ENCODE measurements around the gene SMIM29. TPM values are rescaled to one million over a fixed set of nuclear protein-coding genes. Genes with fewer than 3 reads are reported as not detected.
"Not testable (repeated sequence)": the region's sequence is repeated elsewhere in the genome, so short reads cannot be mapped to it uniquely, and the experiment has no call there.

Gene SMIM29
- polyA plus RNA-seq, 3 donors from 2014 or later: 86.1 to 101 (median 89.1) TPM

DNA sequence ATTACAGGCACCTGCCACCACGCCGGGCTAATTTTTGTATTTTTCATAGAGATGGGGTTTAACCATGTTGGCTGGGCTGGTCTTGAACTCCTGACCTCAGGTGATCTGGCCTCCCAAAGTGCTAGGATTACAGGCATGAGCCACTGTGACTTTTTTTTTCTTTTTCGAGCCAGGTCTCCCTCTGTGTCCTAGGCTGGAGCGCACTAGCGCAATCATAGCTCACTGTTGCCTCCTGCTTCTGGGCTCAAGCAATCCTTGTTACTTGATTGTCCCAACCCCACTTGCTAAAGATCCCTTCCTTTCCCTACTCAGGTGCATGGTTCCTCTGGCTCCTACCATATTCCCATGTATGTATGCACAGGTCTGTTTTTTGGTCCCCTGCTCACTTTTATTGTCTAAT lies 27.4 kb upstream of the SMIM29 start:
- Mint-ChIP-seq H3K9me3 (no peaks in the 10 kb centered on the region), H3K4me1 (peaks cover 0 to 3% of the 10 kb centered on the region in 2 donors), H3K27me3 (ENCODE audit: low read depth in 3 of 3) (peaks cover 2 to 5% (median 2%) of the 10 kb centered on the region in 3 donors), H3K36me3 (peaks cover 5 to 23% (median 10%) of the 10 kb centered on the region in 3 donors), H3K4me3 (no peak overlapping the region), H3K27ac (no peak overlapping the region)
- no peak for DNase-seq

DNA sequence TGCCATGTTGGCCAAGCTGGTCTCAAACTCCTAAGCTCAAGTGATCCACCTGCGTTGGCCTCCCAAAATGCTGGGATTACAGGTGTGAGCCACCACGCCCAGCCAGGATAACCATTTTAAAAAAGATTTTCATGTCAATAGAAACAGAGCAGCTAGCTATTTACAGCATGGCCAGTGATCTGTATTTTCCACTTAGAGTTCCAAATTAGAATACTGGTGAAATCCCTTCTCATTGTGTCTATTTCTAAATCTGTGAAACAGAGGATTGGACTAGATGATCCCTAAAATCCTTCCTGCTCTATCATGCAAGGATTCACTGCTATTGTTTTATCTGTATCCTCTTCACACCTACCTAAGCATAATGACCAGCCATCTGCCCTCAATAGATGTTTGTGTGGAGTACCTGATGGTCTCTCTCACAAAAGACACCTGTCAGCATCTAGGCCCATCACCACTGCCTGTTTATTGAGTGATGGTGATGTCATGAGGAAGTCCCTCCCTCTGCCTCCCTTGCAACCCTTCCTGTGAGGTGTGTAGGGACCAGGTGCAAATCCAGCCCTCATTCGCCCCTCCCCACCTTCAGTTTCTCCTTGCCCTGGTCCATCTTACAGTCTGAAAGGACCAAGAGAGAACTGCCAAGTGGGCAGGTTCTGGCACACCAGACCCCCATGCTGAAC lies 26.5 kb upstream of the SMIM29 start:
- H3K4me1 Mint-ChIP-seq: peaks cover 2 to 5% of the 10 kb centered on the region in 2 donors
- no peaks in the 10 kb centered on the region for H3K9me3 Mint-ChIP-seq
- no peak for DNase-seq
- H3K36me3 Mint-ChIP-seq: peaks cover 5 to 15% (median 6%) of the 10 kb centered on the region in 3 donors
- peaks cover 2 to 5% (median 2%) of the 10 kb centered on the region in 3 donors for H3K27me3 Mint-ChIP-seq (ENCODE audit: low read depth in 3 of 3)
- no peak overlapping the region for H3K4me3 Mint-ChIP-seq
- peak overlapping the region in 1 of 6 donors; percentile 51 for H3K27ac Mint-ChIP-seq

DNA sequence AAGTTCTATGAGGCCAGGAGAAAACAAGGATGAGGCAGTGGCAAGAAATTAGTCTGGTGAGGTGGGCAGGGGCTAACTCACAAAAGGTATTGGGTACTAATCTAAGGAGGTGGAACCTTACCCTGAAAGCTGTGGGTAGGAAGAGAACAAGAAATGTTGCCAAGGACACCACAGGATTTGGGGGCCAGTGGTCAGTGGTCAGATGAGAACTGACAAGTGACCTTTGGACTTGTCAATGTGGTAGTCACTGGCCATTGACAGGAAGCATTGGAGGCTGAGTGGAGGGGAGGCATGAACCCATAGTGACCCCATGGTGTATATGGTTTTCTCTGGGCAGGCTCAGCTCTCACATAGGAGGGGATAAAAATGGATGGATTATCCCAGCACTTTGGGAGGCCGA lies 25.3 kb upstream of the SMIM29 start:
- Mint-ChIP-seq H3K9me3 (no peaks in the 10 kb centered on the region), H3K27me3 (ENCODE audit: low read depth in 3 of 3) (peaks cover 2 to 5% (median 2%) of the 10 kb centered on the region in 3 donors), H3K27ac (no peak overlapping the region), H3K4me1 (peaks cover 7 to 10% of the 10 kb centered on the region in 2 donors), H3K4me3 (no peak overlapping the region), H3K36me3 (peaks cover under 1 to 6% (median 4%) of the 10 kb centered on the region in 3 donors)
- no peak for DNase-seq

DNA sequence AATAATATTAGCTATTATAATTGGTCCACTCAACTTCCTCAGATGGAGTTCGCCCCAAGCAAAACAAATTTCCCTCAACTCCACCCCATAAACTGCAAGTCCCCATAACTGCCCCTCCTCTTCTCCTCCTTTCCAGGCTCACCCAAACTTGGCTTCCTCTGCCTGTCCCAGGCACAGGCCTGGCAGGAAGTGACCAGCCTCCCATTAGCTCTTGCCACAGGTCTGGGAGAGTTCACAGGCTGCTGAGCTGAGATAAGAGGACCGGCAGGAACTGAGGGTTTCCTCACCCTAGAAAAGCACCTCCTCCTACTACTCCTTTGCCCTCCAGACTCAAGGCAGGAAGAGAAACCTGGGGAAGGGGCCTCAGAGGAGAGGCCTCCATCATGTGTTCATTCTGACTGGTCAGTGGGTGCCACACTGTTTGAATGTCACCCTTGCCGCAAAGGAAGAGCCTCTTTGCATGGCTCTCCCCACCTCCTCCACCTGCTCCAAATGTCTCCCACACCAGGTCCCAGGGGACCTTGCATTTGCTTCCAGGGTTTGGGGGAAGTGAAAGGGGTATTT lies 24.5 kb upstream of the SMIM29 start:
- Mint-ChIP-seq H3K27ac (peak overlapping the region in 2 of 6 donors; percentile 12 to 22), H3K27me3 (ENCODE audit: low read depth in 3 of 3) (peaks cover 2 to 5% (median 2%) of the 10 kb centered on the region in 3 donors), H3K9me3 (no peaks in the 10 kb centered on the region), H3K4me3 (no peak overlapping the region), H3K4me1 (peaks cover 7 to 10% of the 10 kb centered on the region in 2 donors), H3K36me3 (peaks cover 0 to 2% (median 0%) of the 10 kb centered on the region in 3 donors)
- DNase-seq: no peak

DNA sequence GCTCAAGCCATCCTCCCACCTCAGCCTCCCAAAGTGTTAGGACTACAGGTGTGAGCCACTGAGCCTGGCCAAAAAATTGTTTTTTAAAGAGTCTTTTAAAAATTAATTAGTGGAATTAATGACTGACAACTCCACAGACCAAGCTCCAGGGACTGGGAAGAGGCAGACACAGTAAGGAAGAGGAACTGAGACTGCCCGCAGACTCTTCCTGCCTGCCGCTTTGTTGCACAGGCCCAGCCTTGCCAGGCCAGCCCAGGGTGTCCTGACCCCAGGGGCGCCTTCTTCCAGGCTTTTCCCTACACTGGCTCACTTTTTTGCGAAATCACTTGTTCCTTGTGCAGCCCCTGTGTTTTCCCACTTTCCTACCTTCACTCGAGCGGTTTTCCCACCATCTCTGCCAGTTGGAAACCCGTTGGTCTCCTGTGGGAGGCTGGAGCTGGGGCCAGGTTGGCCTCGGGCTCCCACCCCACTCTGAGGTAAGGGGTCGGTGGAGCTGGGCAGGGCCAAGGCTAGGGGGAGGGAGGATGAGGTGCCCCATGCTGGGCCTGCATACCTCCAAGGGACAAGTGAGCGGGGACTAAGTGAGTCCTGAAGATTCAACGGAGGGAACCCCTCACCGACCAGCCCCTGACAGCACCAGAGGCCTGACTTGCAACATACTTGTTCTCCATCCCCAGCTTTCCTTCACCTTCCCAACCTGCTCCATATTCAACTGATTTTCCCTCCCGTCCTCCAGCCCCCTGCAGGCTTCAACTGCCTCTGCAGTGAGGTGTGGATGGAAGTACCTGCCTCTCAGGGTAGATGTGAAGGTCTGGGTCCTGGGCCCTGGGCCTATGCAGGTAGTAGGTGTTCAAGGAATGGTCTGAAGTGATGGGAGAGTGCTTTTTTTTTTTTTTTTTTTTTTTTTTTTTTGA lies 23.5 kb upstream of the SMIM29 start:
- Mint-ChIP-seq H3K27ac (no peak overlapping the region), H3K36me3 (no peaks in the 10 kb centered on the region), H3K27me3 (ENCODE audit: low read depth in 3 of 3) (peaks cover 2 to 5% (median 2%) of the 10 kb centered on the region in 3 donors), H3K9me3 (no peaks in the 10 kb centered on the region), H3K4me3 (no peak overlapping the region), H3K4me1 (peaks cover 7 to 10% of the 10 kb centered on the region in 2 donors)
- no peak for DNase-seq

DNA sequence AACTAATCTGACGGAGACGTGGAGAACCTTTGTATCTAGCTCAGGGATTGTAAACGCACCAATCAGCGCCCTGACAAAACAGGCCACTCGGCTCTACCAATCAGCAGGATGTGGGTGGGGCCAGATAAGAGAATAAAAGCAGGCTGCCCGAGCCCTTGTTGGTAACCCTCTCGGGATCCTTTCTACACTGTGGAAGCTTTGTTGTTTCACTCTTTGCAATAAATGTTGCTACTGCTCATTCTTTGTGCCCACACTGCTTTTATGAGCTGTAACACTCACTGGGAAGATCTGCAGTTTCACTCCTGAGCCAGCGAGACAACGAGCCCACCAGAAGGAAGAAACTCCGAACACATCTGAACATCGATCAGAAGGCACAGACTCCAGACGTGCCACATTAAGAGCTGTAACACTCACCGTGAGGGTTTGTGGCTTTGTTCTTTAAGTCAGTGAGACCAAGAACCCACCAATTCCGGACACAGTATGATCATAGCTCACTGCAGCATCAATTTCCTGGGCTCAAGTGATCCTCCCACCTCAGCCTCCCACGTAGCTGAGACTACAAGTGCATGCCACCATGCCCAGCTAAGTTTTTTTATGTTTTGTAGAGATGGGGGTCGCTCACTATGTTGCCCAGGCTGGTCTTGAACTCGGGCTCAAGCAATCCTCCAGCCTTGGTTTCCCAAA lies 21.0 kb upstream of the SMIM29 start:
- peaks cover 7 to 10% of the 10 kb centered on the region in 2 donors for H3K4me1 Mint-ChIP-seq
- H3K27me3 Mint-ChIP-seq (ENCODE audit: low read depth in 3 of 3); DNase-seq; H3K9me3 Mint-ChIP-seq; H3K36me3 Mint-ChIP-seq: not testable (repeated sequence)
- peak overlapping the region in 3 of 5 donors; percentile 29 to 83 (median 62) for H3K4me3 Mint-ChIP-seq
- H3K27ac Mint-ChIP-seq: peak overlapping the region in 3 of 6 donors; percentile 83 to 93 (median 85)

DNA sequence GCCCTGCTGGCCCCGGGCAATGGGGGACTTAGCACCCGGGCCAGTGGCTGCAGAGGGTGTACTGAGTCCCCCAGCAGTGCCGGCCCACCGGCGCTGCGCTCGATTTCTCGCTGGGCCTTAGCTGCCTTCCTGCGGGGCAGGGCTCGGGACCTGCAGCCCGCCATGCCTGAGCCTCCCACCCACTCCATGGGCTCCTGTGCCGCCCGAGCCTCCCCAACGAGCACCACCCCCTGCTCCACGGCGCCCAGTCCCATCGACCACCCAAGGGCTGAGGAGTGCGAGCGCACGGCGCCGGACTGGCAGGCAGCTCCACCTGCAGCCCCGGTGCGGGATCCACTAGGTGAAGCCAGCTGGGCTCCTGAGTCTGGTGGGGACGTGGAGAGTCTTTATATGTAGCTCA lies 20.3 kb upstream of the SMIM29 start:
- not testable (repeated sequence) for H3K36me3 Mint-ChIP-seq; H3K9me3 Mint-ChIP-seq; H3K4me3 Mint-ChIP-seq; DNase-seq; H3K27ac Mint-ChIP-seq; H3K27me3 Mint-ChIP-seq (ENCODE audit: low read depth in 3 of 3)
- peaks cover 7 to 10% of the 10 kb centered on the region in 2 donors for H3K4me1 Mint-ChIP-seq

DNA sequence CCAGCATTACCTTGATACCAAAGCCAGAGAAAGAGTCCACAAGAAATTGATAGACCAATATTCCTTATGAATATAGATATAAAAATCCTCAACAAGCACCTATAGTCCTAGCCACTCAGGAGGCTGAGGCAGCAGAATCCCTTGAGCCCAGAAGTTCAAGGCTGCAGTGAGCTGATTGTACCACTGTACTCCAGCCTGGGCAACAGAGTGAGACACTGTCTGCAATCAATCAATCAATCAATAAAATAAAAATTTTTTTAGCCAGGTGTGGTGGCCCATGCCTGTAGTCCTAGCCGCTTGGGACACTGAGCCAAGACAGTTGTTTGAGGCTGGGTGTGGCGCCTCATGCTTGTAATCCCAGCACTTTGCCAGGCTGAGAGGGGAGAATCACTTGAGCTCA lies 18.9 kb upstream of the SMIM29 start:
- DNase-seq: no peak
- peaks cover 7 to 10% of the 10 kb centered on the region in 2 donors for H3K4me1 Mint-ChIP-seq
- H3K36me3 Mint-ChIP-seq: peaks cover 0 to 6% (median 4%) of the 10 kb centered on the region in 3 donors
- H3K9me3 Mint-ChIP-seq: peaks cover 0 to 2% (median 0%) of the 10 kb centered on the region in 6 donors
- H3K27ac Mint-ChIP-seq: no peak overlapping the region
- no peak overlapping the region for H3K4me3 Mint-ChIP-seq
- H3K27me3 Mint-ChIP-seq (ENCODE audit: low read depth in 3 of 3): peaks cover 0 to 2% (median 0%) of the 10 kb centered on the region in 3 donors

DNA sequence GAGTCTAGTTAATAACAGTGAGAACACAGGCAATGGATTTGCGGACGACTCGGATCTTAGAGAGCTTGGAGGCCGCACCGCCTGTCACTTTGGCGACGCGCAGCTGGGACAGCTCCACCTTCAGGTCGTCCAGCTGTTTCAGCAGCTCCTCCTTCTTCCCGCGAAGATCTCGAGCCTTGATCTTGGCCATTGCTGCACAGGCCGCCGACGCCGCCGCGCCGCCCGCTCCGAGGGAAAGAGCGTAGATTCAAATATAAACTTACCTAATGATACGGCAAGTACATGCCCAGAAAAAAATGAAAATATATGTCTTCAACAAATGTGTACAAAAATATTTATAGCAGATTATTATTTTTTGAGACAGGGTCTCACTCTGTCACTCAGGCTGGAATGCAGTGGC lies 14.7 kb upstream of the SMIM29 start:
- DNase-seq; H3K36me3 Mint-ChIP-seq; H3K27me3 Mint-ChIP-seq (ENCODE audit: low read depth in 3 of 3); H3K4me3 Mint-ChIP-seq; H3K4me1 Mint-ChIP-seq; H3K27ac Mint-ChIP-seq; H3K9me3 Mint-ChIP-seq: not testable (repeated sequence)

DNA sequence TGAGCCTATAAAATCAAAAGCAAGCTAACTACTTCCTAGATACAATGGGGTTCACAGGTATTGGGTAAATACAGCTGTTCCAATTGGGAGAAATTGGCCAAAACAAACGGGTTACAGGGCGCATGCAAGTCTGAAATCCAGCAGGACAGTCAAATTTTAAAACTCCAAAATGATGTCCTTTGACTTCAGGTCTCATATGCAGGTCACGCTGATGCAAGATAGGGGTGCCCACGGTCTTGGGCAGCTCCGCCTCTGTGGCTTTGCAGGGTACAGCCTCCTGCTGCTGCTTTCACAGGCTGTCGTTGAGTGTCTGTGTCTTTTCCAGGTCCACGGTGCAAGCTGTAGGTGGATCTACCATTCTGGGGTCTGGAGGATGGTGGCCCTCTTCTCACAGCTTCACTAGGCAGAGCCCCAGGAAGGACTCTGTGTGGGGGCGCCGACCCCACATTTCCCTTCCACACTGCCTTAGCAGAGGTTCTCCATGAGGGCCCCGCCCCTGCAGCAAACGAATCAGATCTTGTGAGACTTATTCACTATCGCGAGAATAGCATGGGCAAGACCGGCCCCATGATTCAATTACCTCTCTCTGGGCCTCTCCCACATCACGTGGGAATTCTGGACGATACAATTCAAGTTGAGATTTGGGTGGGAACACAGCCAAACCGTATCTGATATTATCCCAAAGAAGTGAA lies 11.9 kb upstream of the SMIM29 start:
- Mint-ChIP-seq H3K27ac (no peak overlapping the region), H3K4me1 (no peaks in the 10 kb centered on the region), H3K4me3 (no peak overlapping the region), H3K36me3 (peaks cover 0 to 7% (median 4%) of the 10 kb centered on the region in 3 donors), H3K27me3 (ENCODE audit: low read depth in 3 of 3) (peaks cover 0 to 2% (median 0%) of the 10 kb centered on the region in 3 donors), H3K9me3 (peaks cover 0 to 2% (median 0%) of the 10 kb centered on the region in 6 donors)
- DNase-seq: no peak

DNA sequence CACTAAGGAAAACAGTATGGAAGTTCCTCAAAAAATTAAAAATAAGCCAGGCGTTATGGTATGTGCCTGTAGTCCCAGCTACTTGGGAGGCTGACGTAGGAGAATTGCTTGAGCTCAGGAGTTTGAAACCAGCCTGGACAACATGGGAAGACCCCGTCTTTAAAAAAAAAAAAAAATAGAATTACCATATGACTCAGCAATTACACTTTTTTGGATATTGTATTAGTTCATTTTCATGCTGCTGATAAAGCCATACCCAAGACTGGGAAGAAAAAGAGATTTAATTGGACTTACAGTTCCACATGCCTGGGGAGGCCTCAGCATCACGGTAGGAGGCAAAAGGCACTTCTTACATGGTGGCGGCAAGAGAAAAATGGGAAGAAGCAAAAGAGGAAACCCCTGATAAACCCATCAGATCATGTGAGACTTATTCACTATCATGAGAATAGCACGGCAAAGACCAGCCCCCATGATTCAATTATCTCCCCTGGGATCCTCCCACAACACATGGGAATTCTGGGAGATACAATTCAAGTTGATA lies 10.8 kb upstream of the SMIM29 start:
- H3K27ac Mint-ChIP-seq: no peak overlapping the region

DNA sequence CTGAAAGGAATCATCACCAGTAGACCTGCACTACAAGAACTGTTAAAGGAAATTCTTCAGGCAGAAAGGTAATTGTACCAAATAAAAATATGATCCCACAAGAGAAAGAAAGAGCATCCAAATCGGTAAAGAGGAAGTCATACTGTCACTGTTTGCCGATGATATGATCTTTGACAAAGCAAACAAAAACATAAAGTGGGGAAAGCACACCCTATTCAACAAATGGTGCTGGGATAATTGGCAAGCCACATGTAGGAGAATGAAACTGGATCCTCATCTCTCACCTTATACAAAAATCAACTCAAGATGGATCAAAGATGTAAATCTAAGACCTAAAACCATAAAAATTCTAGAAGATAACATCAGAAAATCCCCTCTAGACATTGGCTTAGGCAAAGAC lies 3.6 kb upstream of the SMIM29 start:
- H3K9me3 Mint-ChIP-seq; H3K27ac Mint-ChIP-seq; H3K36me3 Mint-ChIP-seq; H3K4me3 Mint-ChIP-seq; H3K27me3 Mint-ChIP-seq (ENCODE audit: low read depth in 3 of 3); DNase-seq: not testable (repeated sequence)
- peaks cover 10 to 17% of the 10 kb centered on the region in 2 donors for H3K4me1 Mint-ChIP-seq

More for the DNA sequence above, 10.8 kb upstream of the SMIM29 start:
- Mint-ChIP-seq H3K4me1 (no peaks in the 10 kb centered on the region), H3K9me3 (peaks cover 0 to 2% (median 0%) of the 10 kb centered on the region in 6 donors), H3K36me3 (peaks cover 0 to 7% (median 4%) of the 10 kb centered on the region in 3 donors), H3K4me3 (no peak overlapping the region), H3K27me3 (ENCODE audit: low read depth in 3 of 3) (no peaks in the 10 kb centered on the region)
- DNase-seq: no peak

Data from immature natural killer cell (primary cell).